Nucleus accumbens (tissue), 56 donors: ENCODE results near the gene MICALL1.

Source experiments
- DNase-seq, 56 donors: peaks; one replicate each; lab custom pipeline; 2025; lab: John Stamatoyannopoulos, UW

Gene MICALL1

DNA sequence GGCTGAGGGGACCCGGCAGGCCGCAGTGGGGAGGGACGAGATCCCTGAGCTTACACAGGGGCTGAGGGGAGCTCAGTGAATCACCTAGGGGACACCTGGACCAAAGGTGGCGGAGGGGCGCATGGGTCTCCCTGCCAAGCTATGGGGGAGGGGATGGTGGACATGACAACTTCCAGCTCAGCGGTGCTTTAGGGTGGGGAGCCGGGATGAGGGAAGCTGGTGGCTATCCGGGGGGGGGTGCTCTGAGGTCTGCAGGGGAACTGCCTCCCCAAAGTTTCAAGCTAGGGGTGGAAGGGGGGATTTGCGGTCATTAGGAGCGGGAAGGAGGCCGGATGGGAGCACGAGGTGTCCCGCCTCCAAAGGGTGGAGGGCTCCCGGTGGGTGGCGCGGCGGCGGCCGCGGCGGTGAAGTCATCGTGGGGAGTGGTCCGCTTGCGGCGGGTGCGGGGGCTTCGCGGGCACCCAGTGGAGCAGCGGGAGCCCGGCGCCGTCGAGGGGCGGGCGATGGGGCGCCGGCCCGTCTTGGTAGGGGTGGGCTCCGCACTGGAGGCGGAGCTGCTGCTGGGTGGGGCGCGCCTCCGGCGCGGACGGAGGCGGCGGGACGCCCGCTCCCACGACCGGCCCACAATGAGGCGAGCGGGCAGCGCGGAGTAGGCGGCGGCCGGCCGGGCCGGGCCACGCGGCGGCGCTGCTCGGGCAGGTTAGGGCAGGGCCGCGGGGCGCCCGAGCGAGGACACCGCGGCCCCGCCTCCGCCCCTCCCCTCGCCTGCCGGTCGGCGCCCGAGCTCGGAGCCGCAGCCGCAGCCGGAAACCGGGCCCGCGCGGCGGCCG is at the start of gene MICALL1:
MICALL1 (plus strand) TSS at position 764 of the 830 bp plus-strand sequence. CDS start 126 bp downstream, outside the sequence.
- DNase-seq, result peak in 21 of 56 donors; percentile 17 to 72 (median 38)

- DNase-seq, result no peak
These were observed 45.2 kb upstream of the MICALL1 start for GRCh38 chr22:37860796-37861421.

DNA sequence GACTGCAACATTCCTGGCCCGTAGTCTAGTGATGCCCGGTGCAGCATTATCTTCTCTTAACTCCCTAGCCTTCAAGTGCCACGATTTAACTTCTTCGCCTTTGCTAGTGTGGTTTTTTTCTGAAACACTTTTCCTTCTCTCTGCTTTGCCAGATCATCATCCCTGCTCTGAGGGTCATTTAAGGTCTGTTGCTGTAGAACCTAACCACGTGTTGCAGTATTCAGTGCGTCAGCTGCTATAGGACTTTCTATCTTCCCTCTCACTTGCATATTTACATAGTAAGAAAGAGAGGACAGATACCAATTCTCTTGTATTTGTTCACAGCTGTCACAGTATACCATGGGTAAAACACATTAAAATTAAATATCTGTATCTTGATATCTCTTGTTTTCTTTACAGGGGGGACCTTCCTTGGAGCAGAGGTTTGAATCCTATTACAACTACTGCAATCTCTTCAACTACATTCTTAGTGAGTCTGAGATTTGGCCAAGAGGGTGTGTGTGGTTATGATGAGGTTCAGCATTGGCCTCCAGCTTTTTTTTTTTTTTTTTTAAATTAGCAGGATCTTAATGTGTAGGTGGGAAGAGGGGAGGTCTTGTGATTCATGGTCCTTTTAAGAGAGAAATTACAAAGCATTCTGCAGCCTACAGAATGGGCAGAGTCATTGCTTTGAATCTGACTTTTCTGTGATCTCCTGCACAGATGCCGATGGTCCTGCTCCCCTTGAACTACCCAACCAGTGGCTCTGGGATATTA is 43.3 kb upstream of the MICALL1 start:
- no peak for DNase-seq

- DNase-seq, result no peak
These were observed 40.6 kb upstream of the MICALL1 start for GRCh38 chr22:37865510-37865909.

- no peak for DNase-seq
These were observed 35.8 kb upstream of the MICALL1 start for GRCh38 chr22:37870273-37870672.

DNA sequence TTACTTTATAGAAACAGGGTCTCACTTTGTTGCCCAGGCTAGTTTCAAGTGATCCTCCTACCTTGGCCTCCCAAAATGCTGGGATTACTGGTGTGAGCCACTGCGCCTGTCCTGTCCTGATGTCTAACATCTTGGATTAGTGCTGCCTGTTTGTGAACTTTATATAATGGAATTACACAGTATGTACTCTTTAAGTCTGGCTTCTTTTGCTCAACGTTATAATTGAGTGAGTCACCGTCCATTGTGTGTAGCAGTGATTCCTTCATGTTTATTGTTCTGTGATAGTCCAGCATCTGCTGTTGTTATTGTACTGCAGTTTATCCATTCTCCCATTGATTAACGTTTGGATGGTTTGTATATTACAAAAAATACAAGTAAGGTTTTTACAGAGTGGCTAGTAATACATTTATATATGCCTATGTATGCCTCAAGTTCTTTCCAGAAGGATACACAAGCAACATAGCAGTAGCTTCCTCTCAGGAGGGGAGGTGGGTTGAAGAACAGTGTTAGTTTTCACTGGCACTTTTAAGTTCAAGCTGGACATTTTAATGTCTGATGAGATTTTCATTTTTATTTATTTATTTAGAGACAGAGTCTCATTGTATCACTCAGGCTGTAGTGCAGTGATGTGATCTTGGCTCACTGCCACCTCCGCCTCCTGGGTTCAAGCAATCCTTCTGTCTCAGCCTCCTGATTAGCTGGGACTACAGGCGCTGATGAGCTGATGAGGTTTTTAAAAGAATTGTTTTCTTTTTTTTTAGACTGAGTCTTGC is 25.2 kb upstream of the MICALL1 start:
- DNase-seq, result peak in 37 of 56 donors; percentile 9 to 80 (median 36)

GRCh38 chr22:37884420-37884819 is 21.7 kb upstream of the MICALL1 start:
- DNase-seq, result no peak

DNA sequence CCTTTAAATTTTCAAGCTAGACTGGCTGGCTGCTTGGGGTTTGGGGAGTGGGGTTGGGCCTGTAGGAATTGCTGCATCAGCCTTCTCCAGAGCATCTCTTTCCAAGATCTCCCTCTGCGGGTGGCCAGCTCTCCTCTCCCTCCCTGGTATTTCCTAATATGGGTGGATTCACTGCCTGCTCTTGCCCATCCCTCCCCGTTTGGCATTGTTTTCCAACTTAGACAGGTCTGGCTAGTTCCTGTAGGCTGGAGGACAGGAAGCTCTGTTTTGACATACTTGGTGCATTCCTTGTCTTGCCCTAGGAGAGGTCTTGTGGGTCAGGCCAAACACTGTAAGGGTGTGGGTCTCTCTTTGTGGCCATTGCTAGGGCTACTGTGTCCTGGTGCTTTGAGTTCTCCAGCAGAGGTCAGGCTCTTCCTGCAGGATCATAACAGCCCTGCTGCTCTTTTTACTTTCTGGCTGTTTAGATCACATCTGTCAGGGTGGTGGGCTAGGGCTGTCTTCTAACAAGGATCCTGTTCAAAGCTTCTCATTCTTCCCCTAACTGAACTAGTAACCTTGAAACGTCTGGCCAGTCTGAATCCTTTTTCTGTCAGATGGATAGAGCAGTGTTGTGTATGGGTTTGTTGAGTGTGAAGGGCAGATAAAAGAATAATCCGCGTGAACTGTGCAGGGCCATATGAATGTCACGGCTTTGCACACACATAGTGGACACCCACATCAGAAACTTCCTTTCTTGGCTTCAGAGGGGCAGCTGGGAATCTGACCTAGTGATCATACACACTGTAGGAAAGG is 18.3 kb upstream of the MICALL1 start:
- DNase-seq, result peak in 32 of 56 donors; percentile 10 to 68 (median 40)

GRCh38 chr22:37891926-37892325 is 14.2 kb upstream of the MICALL1 start:
- DNase-seq, result no peak

DNA sequence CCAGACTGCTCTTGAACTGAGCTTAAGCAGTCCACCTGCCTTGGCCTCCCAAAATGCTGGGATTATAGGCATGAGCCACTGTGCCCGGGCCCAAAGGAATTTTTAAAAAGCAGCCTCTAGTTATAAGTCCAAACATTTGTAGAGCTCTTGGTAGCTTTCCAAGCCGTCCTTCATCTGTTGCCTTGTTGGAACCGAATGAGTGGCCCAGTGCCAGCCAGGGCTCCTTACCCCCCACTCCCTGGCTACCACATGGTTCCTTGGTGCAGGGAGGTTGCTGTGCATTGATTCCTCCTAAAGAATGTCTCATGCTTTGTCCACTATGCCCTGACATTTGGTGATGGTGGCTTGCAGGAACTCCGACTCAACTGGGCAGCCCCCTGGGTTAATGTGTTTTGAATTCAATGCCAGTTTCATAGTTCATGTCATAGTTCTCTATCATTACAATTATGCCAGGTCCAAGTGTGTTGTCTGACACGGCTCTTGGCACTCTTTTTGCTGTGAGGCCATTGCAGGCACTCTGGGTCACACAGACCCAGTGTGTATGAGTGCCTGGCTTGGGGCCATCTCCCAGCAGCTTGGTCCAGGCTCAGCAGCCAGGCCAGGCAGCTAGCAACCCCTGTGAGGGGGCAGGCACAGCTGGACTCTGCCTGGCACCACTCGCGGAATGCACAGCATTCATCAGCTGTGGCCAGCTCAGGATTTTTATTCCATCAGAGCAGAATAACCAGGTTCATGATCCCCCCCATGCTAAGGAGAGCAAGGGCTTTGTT is 13.3 kb upstream of the MICALL1 start:
- DNase-seq, result peak in 54 of 56 donors; percentile 40 to 97 (median 85)

DNA sequence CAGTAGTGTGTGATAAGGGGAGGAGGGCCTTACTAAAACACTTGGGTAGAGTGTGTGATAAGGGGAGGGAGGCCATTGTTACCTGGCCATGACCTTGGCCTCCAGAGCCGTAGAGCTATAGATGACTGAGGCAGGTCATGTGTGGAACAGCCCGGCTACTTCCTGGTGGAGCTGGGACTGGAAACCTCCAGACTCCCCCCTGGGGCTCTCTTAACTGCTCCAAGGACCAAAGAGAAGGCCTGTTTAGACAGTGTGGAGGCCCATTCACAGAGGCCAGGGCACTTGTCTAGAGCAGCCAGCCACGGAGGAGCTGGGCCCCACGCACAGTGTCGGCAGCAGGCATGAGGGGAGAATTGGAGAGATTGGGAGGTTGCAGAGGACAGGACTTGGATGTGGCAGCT is 12.5 kb upstream of the MICALL1 start:
- peak in 8 of 56 donors; percentile 8 to 58 (median 30) for DNase-seq

DNA sequence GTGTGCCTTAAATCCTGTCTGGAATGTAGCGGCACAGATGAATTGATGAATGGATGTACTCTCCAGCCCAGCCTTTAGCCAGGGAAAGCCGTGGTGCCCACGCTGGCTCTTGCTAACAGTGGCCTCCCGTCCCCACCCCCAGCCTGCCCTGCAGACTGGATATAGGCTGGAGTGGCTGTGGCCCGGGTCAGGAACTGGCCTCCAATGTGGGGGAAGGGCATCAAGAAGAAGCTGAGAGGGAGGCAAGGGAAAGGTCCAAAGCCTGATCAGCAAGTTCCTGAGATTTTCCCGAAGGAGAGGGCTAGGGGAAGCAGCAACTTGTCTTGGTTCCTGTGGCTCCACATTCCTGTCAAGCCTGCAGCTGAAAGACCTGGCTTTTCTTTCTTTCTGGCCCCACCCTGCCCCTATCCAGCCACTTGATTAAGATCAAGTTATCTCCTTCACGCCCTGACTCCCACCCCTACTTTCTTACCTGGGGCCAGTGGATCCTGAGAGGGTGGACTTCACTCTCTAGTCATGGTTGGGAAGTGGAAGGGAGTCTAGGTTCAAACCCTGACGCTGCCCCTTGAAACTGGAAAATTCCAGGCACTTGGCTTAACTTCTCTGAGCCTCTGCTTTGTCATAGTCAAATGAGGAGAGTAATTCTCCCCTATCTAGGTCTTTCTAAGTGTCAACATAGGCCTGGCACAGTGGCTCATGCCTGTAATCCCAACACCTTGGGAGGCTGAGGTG is 11.0 kb upstream of the MICALL1 start:
- peak in 11 of 56 donors; percentile 8 to 35 (median 26) for DNase-seq

DNA sequence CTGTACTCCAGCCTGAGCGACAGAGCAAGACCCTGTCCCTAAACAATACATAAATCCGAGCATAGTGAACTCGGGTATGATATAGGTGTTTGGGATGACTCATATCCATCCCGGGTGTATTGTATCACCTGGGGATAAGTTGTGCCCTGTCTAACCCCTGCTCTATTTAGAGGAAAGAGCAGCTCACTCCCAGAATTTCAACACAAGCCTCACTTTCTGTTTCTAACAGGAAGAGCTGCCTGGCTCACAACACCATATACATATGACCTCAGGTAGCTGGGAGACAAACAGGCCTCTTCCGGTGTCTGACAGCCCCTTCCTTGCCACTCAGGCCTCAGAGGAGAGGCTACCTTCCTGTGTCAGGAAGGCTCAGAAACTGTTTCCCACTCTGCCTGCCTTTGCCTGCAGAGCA is 9.9 kb upstream of the MICALL1 start:
- no peak for DNase-seq

- no peak for DNase-seq
These were observed 9.2 kb upstream of the MICALL1 start for GRCh38 chr22:37896939-37897338.

GRCh38 chr22:37897807-37898206 is 8.3 kb upstream of the MICALL1 start:
- DNase-seq, result no peak

GRCh38 chr22:37898441-37899181 is 7.5 kb upstream of the MICALL1 start:
- DNase-seq, result peak in 46 of 56 donors; percentile 17 to 81 (median 56)
